Measurements from ENCODE around the gene DHFR.

Gene DHFR

GRCh38 chr5:80654054-80654390 is 761 bp downstream of the DHFR start:
- no peak for DNase-seq

- no peak for DNase-seq
Measured at GRCh38 chr5:80653502-80653901, 1.3 kb downstream of the DHFR start.

GRCh38 chr5:80646926-80647325 is 7.9 kb downstream of the DHFR start:
- DNase-seq: no peak

GRCh38 chr5:80644900-80645299 is 9.9 kb downstream of the DHFR start:
- no peak for DNase-seq

GRCh38 chr5:80641353-80641752 is 13.4 kb downstream of the DHFR start:
- DNase-seq: no peak

GRCh38 chr5:80634193-80634592 is 20.6 kb downstream of the DHFR start:
- no peak for DNase-seq

GRCh38 chr5:80632700-80633099 is 22.1 kb downstream of the DHFR start:
- no peak for DNase-seq

- DNase-seq: no peak
Measured at GRCh38 chr5:80631278-80632259, 23.2 kb downstream of the DHFR start.

- no peak for DNase-seq
Measured at GRCh38 chr5:80629281-80629680, 25.5 kb downstream of the DHFR start.

GRCh38 chr5:80625230-80625629 is 29.6 kb downstream of the DHFR start:
- no peak for DNase-seq

GRCh38 chr5:80623999-80624398 is 30.8 kb downstream of the DHFR start:
- no peak for DNase-seq

GRCh38 chr5:80622756-80623155 is 32.0 kb downstream of the DHFR start:
- DNase-seq: no peak

GRCh38 chr5:80620211-80620610 is 34.6 kb downstream of the DHFR start:
- DNase-seq: no peak

- no peak for DNase-seq
Measured at GRCh38 chr5:80619086-80619485, 35.7 kb downstream of the DHFR start.

GRCh38 chr5:80618438-80618837 is 36.3 kb downstream of the DHFR start:
- DNase-seq: no peak

GRCh38 chr5:80615266-80615914 is 39.4 kb downstream of the DHFR start:
- DNase-seq: no peak

- DNase-seq: no peak
Measured at GRCh38 chr5:80609692-80610091, 45.1 kb downstream of the DHFR start.

- DNase-seq: no peak
Measured at GRCh38 chr5:80608731-80609130, 46.1 kb downstream of the DHFR start.

GRCh38 chr5:80607832-80608231 is 47.0 kb downstream of the DHFR start:
- no peak for DNase-seq

- no peak for DNase-seq
Measured at GRCh38 chr5:80607343-80607742, 47.4 kb downstream of the DHFR start.

GRCh38 chr5:80600943-80601693 is 53.7 kb downstream of the DHFR start:
- DNase-seq: no peak

GRCh38 chr5:80597500-80597899 is 57.3 kb downstream of the DHFR start:
- DNase-seq: no peak

GRCh38 chr5:80594810-80595209 is 60.0 kb downstream of the DHFR start:
- no peak for DNase-seq

- DNase-seq: no peak
Measured at GRCh38 chr5:80592761-80593160, 62.0 kb downstream of the DHFR start.

Measured in NCI-H1092 treated with DMSO at 0.1 percent for 48 hours (cell line).